Measurements from ENCODE around the gene RLN1.
A peak's percentile ranks its signal among the peaks of the same experiment; 100 is the strongest.

DNA sequence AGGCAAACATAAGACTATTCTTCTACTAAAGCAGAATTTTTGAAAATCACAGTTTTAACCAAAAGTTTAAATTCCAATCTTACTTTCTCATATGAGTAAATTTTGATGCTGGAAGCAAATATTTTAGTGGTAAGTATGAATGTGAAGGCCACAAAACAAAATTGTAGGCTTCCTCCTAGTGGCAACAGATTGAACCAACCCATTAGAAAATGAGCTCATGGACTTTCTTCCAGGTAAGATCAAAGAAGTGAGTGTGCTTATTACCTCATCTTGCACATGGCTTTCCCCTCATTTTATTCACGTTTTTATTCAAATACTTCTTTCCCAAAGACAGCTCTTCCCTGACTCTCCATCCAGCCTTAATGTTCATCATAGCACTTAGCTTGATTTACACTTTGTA is 18.6 kb downstream of the RLN1 start:
- TF ChIP-seq EZH2phosphoT487 (IDR thresholded peaks at IDR 0.05; ENCODE audit: unreplicated experiment) (no peak), EZH2 (IDR thresholded peaks at IDR 0.05; ENCODE audit: low read depth, unreplicated experiment) (no peak), POLR2AphosphoS5 (IDR thresholded peaks at IDR 0.05; ENCODE audit: low read depth) (no peak)
- TF ChIP-seq, protein P1, sequence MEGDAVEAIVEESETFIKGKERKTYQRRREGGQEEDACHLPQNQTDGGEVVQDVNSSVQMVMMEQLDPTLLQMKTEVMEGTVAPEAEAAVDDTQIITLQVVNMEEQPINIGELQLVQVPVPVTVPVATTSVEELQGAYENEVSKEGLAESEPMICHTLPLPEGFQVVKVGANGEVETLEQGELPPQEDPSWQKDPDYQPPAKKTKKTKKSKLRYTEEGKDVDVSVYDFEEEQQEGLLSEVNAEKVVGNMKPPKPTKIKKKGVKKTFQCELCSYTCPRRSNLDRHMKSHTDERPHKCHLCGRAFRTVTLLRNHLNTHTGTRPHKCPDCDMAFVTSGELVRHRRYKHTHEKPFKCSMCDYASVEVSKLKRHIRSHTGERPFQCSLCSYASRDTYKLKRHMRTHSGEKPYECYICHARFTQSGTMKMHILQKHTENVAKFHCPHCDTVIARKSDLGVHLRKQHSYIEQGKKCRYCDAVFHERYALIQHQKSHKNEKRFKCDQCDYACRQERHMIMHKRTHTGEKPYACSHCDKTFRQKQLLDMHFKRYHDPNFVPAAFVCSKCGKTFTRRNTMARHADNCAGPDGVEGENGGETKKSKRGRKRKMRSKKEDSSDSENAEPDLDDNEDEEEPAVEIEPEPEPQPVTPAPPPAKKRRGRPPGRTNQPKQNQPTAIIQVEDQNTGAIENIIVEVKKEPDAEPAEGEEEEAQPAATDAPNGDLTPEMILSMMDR (conservative IDR thresholded peaks at IDR 0.05; ENCODE audit: low read depth in 2 of 2) = peak; percentile 31 to 40; a peak in 2 of 4 replicates
